Transverse colon (tissue), 4 donors: ENCODE data around the gene WDR26. TPM values are rescaled to one million over a fixed set of nuclear protein-coding genes. Genes with fewer than 3 reads are reported as not detected.

Experiments used
- DNase-seq: peaks from one replicate; pipeline ENCODE4 v3.0.0-alpha.2; 2019
- H3K27ac ChIP-seq, 4 donors: fragments of 200-600 bp; sonication (generic); 2 replicates each; pipeline ENCODE4 v1.5.1; 2016 to 2018; ENCODE audit warnings: inconsistent platforms in 4 of 4
- H3K27me3 ChIP-seq: fragments of 200-600 bp; sonication (generic); 2 replicates; pipeline ENCODE4 v1.5.1; 2017; ENCODE audit warnings: inconsistent platforms
- H3K36me3 ChIP-seq, 4 donors: fragments of 200-600 bp; sonication (generic); 2 replicates each; pipeline ENCODE4 v1.5.1; 2017 to 2019; ENCODE audit warnings: inconsistent platforms in 4 of 4
- H3K4me1 ChIP-seq, 4 donors: fragments of 200-600 bp; sonication (generic); 2 replicates each; pipeline ENCODE4 v1.5.1; 2017 to 2020; ENCODE audit warnings: inconsistent platforms in 4 of 4
- H3K4me3 ChIP-seq, 4 donors: fragments of 200-600 bp; sonication (generic); 1 replicate in 1 of 4; 2 replicates in 3 of 4; pipeline versions ENCODE4 v1.5.1 to v1.6.1; 2017 to 2019; ENCODE audit warnings: inconsistent platforms in 4 of 4
- H3K9me3 ChIP-seq, 2 donors: fragments of 200-600 bp; sonication (generic); 2 replicates each; pipeline ENCODE4 v1.5.1; 2017 to 2019; ENCODE audit warnings: inconsistent platforms in 2 of 2
- EP300 ChIP-seq: sonication (generic); formaldehyde crosslinking; IDR thresholded peaks from one replicate; pipeline ENCODE4 v1.6.1; 2017; ENCODE audit warnings: antibody characterized with exemption, low read depth
- POLR2A ChIP-seq: fragments of 450-650 bp; IDR thresholded peaks from one replicate; pipeline ENCODE4 v1.6.1; 2016; ENCODE audit warnings: antibody characterized with exemption, mild to moderate bottlenecking, moderate library complexity
- POLR2AphosphoS5 ChIP-seq, 3 donors: sonication (generic); formaldehyde crosslinking; IDR thresholded peaks; one replicate each; pipeline ENCODE4 v1.6.1; 2016; ENCODE audit warnings: antibody characterized with exemption in 3 of 3
- WGBS, 2 donors: methylation state at CpG; one replicate each; pipeline ENCODE4 v1.1.5; 2018; ENCODE audit warnings: low coverage in 1 of 2; 5-methylcytosine and 5-hydroxymethylcytosine counted together
- in situ Hi-C, 4 donors: fragments of 200-750 bp; cut with MboI; loops; one replicate each; pipeline versions ENCODE4 v1.15.0 to v1.15.1; 2017; ENCODE audit warnings: low sequenced_read_pairs in 3 of 4, low pct_ligation_motif_present in 1 of 4, low pct_unique_long_range_greater_than_20kb in 1 of 4
- intact Hi-C: fragments of 100-400 bp; cut with DNase I; formaldehyde crosslinking; loops from one replicate; pipeline ENCODE4 v1.15.1; 2023; ENCODE audit warnings: low total_unique reads
- total RNA-seq, 4 donors: library from RNA; depleted of rRNA; stranded (reverse); fragments of >200 nt; gene quantifications; one replicate each; pipeline ENCODE4 v1.1.0, GENCODE V29; 2016
- TF ChIP-seq, protein P1 (sequence below), 5 experiments: fragments of 200-600 bp in 3 of 5; fragments of 450-650 bp in 2 of 5; sonication (generic) in 3 of 5; IDR thresholded peaks; 1 replicate in 2 of 5; 2 replicates in 3 of 5; pipeline ENCODE4 v1.5.1; 2016 to 2017; ENCODE audit warnings: antibody characterized with exemption in 5 of 5, inconsistent platforms in 3 of 5, mild to moderate bottlenecking in 2 of 5, moderate library complexity in 1 of 5

WDR26 gene
- total RNA-seq, 4 donors from 2014 or later: 77.4 to 127 (median 109) TPM

DNA sequence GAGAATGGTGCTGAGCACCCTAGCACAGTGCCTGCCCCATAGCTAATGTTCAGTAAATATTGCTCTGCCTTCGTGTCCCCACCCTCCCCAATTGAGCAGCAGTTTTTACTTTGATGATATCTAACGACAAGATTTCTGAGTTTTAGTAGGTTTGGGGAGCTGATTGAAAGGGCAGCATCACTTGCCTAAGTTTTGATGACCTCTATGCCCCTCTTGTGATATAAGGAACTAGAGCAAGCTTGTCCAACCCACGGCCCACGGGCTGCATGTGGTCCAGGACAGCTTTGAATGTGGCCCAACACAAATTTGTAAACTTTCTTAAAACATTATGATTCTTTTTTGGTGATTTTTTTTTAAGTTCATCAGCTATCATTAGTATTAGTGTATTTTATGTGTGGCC lies 76.4 kb downstream of the WDR26 start:
- WGBS, 2 donors: 46 to 52% methylated on average over 2 to 4 of the region's 4 CpGs
- no peak for TF ChIP-seq EP300
- TF ChIP-seq POLR2A: no peak
- TF ChIP-seq, protein P1, sequence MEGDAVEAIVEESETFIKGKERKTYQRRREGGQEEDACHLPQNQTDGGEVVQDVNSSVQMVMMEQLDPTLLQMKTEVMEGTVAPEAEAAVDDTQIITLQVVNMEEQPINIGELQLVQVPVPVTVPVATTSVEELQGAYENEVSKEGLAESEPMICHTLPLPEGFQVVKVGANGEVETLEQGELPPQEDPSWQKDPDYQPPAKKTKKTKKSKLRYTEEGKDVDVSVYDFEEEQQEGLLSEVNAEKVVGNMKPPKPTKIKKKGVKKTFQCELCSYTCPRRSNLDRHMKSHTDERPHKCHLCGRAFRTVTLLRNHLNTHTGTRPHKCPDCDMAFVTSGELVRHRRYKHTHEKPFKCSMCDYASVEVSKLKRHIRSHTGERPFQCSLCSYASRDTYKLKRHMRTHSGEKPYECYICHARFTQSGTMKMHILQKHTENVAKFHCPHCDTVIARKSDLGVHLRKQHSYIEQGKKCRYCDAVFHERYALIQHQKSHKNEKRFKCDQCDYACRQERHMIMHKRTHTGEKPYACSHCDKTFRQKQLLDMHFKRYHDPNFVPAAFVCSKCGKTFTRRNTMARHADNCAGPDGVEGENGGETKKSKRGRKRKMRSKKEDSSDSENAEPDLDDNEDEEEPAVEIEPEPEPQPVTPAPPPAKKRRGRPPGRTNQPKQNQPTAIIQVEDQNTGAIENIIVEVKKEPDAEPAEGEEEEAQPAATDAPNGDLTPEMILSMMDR (IDR thresholded peaks at IDR 0.05): no peak
- TF ChIP-seq POLR2AphosphoS5 (IDR thresholded peaks at IDR 0.05): no peak
- Histone ChIP-seq H3K27ac (peak overlapping the region; percentile 86 to 97 (median 94)), H3K4me1 (peaks cover 7 to 58% (median 28%) of the 10 kb centered on the region in 4 donors), H3K9me3 (no peaks in the 10 kb centered on the region), H3K36me3 (no peaks in the 10 kb centered on the region), H3K27me3 (no peaks in the 10 kb centered on the region), H3K4me3 (peak overlapping the region in 3 of 4 donors; percentile 51 to 97 (median 95))
- DNase-seq: no peak
- intact Hi-C loops (loop anchor here (5.0 kb wide), 1 partner anchor 79 kb away; no protein-coding TSS in a partner anchor), in situ Hi-C loops (no loop called here)

- WGBS, 2 donors: 16 to 21% methylated on average over 7 to 9 of the region's 9 CpGs
- DNase-seq: no peak
- intact Hi-C loops: loop anchor here (5.0 kb wide), 1 partner anchor 80 kb away; no protein-coding TSS in a partner anchor
Observed at GRCh38 chr1:224357626-224358124, 76.9 kb downstream of the WDR26 start.

DNA sequence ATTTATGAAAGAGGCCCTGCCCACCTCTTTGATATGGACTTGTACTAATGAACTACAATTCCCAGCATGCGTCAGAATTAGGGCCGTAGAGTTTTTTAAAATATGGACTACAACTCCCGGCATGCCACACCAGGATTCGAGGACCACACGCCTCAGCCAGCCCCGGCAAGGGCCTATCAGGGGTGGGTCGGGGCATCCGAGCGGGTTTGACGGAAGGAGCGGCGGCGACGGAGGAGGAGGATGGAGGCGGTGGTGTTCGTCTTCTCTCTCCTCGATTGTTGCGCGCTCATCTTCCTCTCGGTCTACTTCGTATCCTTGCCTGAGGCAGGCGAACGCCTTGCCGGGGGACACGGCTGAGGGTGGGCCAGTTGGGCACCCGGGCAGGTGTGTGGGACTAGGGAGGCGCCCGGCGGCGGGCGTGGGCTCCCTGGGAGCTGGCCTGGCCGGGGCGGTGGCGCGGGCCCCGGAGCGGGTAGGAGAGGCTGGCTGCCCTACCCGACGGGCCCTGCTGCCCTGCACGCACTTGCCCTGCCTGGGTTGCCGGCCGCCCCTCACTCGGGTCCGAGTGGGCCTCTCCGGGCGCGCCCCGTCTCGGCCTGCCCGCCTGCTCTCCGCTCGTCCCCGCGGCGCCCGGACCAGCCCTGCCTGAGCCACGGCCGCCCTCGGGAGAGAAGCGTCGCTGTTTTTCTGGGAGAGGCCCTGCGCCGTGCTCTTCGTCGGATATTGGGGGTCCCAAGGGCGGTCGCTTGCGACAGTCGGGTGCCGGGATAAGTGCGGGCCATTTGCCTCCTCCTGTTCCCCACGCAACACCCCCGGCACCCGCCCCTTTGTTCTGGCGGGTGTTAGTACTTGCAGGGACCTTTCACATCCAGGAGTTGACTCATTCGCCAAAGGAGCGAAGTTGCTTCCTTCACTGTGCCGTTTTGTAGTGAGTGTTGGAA lies 77.6 kb downstream of the WDR26 start, which contains the start of gene CNIH4:
CNIH4 (plus strand) TSS at position 195 of the 941 bp plus-strand sequence; CDS start at position 241, 46 bp downstream.
- peaks cover 7 to 58% (median 28%) of the 10 kb centered on the region in 4 donors for H3K4me1 ChIP-seq
- no peaks in the 10 kb centered on the region for H3K27me3 ChIP-seq
- H3K27ac ChIP-seq: peak within 1 kb of the TSS; percentile 86 to 97 (median 94)
- intact Hi-C loops: loop anchor here (5.0 kb wide), 1 partner anchor 80 kb away; no protein-coding TSS in a partner anchor
- DNase-seq: peak; percentile 92
- H3K9me3 ChIP-seq: no peaks in the 10 kb centered on the region
- H3K4me3 ChIP-seq: peak within 1 kb of the TSS; percentile 51 to 97 (median 88)
- H3K36me3 ChIP-seq: no peaks in the 10 kb centered on the region
- in situ Hi-C loops: no loop called here
- WGBS, 2 donors: 0% methylated on average over 70 of the region's 78 CpGs; no CpG with 5 or more reads in 1 of the 2 donors
- TF ChIP-seq, protein P1 (IDR thresholded peaks at IDR 0.05): no peak
- TF ChIP-seq POLR2AphosphoS5 (IDR thresholded peaks at IDR 0.05): peak; percentile 97 to 99 (median 99)
- peak; percentile 89 for TF ChIP-seq POLR2A
- no peak for TF ChIP-seq EP300

More at GRCh38 chr1:224357626-224358124, 76.9 kb downstream of the WDR26 start:
- Histone ChIP-seq H3K27me3 (no peaks in the 10 kb centered on the region), H3K9me3 (no peaks in the 10 kb centered on the region), H3K27ac (peak overlapping the region; percentile 86 to 97 (median 94)), H3K36me3 (no peaks in the 10 kb centered on the region), H3K4me1 (peaks cover 7 to 58% (median 28%) of the 10 kb centered on the region in 4 donors), H3K4me3 (peak overlapping the region; percentile 51 to 97 (median 88))
- in situ Hi-C loops: no loop called here
- TF ChIP-seq, protein P1 (IDR thresholded peaks at IDR 0.05): peak in 1 of 5 experiments; percentile 24
- no peak for TF ChIP-seq POLR2A
